Measurements from ENCODE around the gene CMTM5.
A peak's percentile ranks its signal among the peaks of the same experiment; 100 is the strongest.

Gene CMTM5

GRCh38 chr14:23376482-23377197, at the start of gene CMTM5:
TSS of gene CMTM5 (plus strand) at chr14:23377046. CDS start at chr14:23377252, 206 bp downstream.
- DNase-seq (ENCODE audit: low read depth), result no peak

DNA sequence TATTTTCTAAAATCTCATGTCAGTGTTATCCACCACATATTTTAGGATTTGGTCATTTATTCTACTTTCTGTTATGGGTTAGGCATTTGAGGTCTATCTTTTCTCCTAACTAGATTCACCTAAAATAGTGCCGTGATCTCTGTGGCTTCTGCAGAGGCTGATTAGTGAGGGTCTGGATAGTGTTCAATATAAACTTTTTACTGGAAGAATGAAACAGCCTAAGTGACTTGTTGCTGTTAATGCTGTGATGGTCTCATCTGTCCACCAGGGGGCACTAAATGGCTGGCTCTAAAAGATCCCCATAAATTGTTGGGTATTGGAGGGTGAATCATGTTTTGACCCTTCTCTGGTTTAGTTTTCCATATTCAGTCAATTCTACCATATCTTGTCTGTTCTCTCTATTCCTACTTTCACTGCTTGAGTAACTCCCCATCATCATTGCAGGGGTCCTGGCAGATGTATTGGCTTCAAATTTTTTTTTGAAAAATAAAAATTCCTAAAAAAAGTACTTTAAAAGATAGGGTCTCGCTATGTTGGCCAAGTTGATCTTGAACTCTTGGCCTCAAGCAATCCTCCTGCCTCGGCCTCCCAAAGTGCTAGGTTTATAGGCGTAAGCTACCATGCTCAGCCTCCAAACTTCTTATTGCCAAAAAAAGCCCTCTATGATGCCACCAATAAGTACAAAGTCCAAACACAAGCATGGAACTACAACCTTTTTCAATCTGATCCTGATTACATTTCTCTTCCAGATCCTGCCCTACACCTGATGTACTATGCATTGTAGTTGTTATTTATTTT, 48.7 kb upstream of the CMTM5 start:
- peak; percentile 36 for DNase-seq (ENCODE audit: low read depth)

GRCh38 chr14:23335623-23336022, 41.2 kb upstream of the CMTM5 start:
- no peak for DNase-seq (ENCODE audit: low read depth)

GRCh38 chr14:23339506-23340268, 37.2 kb upstream of the CMTM5 start:
- DNase-seq (ENCODE audit: low read depth), result no peak

DNA sequence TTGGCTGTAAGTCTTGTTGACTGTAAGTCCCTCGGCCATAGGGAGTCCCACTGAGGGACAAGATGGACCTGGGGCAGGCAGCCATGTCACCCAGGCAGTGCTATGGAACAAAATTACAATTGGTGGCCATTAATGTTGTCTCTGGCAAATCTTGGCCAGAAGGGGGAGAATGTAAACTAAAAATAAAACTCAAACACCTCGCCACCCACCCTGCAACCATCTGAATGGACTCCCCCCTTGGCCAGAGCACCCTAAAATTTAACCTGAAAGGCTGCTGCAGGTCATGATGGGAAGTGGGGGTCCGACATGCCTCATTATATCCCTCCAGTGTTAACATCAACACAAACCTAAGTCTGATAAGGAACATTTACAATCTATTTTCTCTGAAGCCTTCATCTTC, 32.4 kb upstream of the CMTM5 start:
- DNase-seq (ENCODE audit: low read depth), result no peak

DNA sequence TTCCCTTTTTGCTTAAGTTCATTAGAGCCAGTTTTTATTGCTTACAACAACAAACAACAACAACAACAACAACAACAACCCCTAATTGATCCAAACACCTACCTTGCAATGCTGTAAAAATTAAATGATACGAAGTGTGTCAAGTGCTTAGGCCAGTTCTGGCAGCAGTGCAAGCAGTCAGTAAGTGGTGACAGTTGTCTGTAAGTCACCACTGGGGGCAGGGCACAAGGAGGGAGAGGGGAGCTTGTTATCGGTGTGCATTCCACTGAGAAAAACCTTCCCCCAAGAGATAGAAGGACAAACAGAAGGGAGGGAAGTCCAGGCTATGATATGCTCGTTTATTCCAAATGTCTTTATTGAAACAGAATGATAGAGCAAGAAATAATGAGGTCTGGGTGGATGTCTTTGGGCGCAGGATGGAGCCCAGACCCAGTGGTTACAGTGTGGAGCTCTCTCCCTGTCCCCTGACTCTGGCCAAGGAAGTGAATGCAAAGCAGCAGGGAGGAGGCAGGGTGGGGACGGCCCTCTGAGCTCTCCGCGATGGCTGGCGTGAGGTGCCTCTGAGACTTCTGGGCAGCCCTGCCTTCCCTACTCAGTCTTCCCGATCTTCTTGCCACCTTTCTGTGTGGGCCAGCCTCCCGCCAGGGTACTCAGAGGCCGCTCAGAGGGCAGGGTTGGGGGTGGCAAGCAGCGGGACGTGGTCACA, 30.7 kb upstream of the CMTM5 start:
- no peak for DNase-seq (ENCODE audit: low read depth)

GRCh38 chr14:23346693-23347405, 30.0 kb upstream of the CMTM5 start:
- no peak for DNase-seq (ENCODE audit: low read depth)

GRCh38 chr14:23347406-23348296, 29.2 kb upstream of the CMTM5 start:
- DNase-seq (ENCODE audit: low read depth), result no peak

DNA sequence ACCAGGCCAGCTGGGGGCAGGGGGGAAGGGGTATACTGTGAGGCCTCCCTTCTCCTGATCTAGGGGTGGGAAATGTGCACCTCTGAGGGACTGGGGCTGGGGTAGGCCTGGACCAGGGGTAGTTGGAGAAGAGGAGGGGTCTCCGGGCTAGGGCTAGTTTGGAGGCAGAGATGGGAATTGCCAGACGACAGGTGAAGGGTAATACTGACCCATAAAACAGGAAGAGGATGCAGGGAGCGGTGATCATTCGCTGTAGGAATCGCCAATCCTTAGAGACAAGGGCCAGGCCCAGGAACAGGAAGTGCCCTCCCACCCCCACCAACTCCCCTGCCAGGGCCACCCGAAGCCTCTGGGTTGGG, 28.6 kb upstream of the CMTM5 start:
- DNase-seq (ENCODE audit: low read depth), result no peak

GRCh38 chr14:23349156-23349845, 27.5 kb upstream of the CMTM5 start:
- no peak for DNase-seq (ENCODE audit: low read depth)

- no peak for DNase-seq (ENCODE audit: low read depth)
These were observed 25.0 kb upstream of the CMTM5 start for GRCh38 chr14:23351681-23352505.

GRCh38 chr14:23352506-23353432, 24.1 kb upstream of the CMTM5 start, which contains the start of gene SLC22A17:
TSS of gene SLC22A17 (minus strand) at chr14:23352887.
- peak; percentile 26 for DNase-seq (ENCODE audit: low read depth)

GRCh38 chr14:23353433-23353780, 23.4 kb upstream of the CMTM5 start:
- no peak for DNase-seq (ENCODE audit: low read depth)

DNA sequence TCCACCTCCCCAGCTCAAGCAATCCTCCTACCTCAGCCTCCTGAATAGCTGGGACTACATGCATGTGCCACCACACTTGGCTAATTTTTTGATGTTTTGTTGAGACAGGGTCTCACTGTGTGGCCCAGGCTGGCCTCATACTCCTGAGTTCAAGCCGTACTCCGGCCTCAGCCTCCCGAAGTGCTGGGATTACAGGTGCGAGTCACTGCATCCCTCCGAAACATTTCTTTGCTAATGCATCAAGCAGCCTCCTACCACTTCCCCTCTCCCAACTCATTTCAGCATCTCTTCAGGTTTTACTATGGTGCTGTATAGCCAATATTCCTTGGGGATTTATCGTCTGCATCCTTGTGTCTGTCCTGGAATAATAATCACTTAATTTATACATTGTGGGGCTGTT, 21.9 kb upstream of the CMTM5 start:
- DNase-seq (ENCODE audit: low read depth), result no peak

GRCh38 chr14:23355871-23356435, 20.9 kb upstream of the CMTM5 start:
- no peak for DNase-seq (ENCODE audit: low read depth)

DNA sequence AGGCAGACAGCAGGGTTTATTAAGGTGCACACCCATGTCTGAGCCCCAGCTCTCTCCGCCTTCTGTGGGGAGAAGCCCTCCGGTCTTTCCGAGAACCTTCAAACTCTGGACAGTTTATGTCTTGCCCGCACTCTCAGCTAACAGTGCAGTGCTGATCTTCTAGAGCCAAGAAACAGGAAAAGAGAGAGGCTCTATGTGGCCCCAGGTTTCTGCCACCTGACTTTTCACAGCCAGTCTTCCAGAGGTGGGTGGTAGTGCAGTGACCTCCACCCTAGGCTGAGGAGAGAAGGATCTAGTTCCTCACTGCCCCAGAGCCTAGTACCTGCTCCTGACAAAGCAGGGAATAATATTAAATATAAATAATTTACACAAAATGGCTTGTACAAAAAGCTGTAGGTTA, 20.2 kb upstream of the CMTM5 start:
- no peak for DNase-seq (ENCODE audit: low read depth)

- no peak for DNase-seq (ENCODE audit: low read depth)
These were observed 19.6 kb upstream of the CMTM5 start for GRCh38 chr14:23357261-23357660.

GRCh38 chr14:23358042-23358441, 18.8 kb upstream of the CMTM5 start:
- no peak for DNase-seq (ENCODE audit: low read depth)

Measured in activated T-helper 1 cell treated with Interleukin-2 at 50 U/mL for 16 hours (primary cell).